HG03354 (cell line): ENCODE data around the gene PIK3R5.
"Not testable (repeated sequence)": the region's sequence is repeated elsewhere in the genome, so short reads cannot be mapped to it uniquely, and the experiment has no call there.

Experiments used
- ATAC-seq: cut with Tn5 transposase; IDR thresholded peaks from one replicate; pipeline ENCODE4 v1.9.1; 2021; ENCODE audit warnings: mild to moderate bottlenecking; ENCODE audit not compliant: unreplicated experiment, poor library complexity, severe bottlenecking

PIK3R5 gene

GRCh38 chr17:8868529-8868951 lies 97.0 kb downstream of the PIK3R5 start:
- peak; percentile 44 for ATAC-seq

- ATAC-seq: no peak
Observed at GRCh38 chr17:8868092-8868491, 97.4 kb downstream of the PIK3R5 start.

GRCh38 chr17:8867361-8867981 lies 98.0 kb downstream of the PIK3R5 start, which contains the start of gene PIK3R6:
Gene PIK3R6, minus strand, starts transcription at chr17:8867674. Its CDS starts 17,880 bp downstream, at chr17:8849794.
- no peak for ATAC-seq

DNA sequence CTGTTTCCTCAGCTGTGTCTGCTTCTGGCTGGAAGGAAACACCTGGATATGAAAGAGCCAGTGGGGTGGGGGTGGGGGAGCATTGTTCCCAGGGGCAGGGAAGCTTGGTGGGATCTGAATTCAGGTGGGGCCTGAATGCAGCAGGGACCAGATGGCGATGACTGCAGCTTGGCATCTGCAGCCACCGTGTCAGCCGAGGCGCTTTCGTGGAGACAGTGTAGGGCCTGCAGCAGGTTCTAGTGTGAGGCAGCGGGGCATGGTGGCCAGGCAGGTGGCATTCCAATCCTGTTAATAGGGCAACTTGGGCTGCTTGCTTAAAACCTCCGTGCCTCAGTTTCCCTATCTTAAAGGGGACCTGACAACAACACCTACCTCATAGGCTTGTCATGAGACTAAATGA lies 99.7 kb downstream of the PIK3R5 start:
- no peak for ATAC-seq

- ATAC-seq: no peak
Observed at GRCh38 chr17:8865385-8865784, 100.1 kb downstream of the PIK3R5 start.

- ATAC-seq: no peak
Observed at GRCh38 chr17:8862213-8863056, 103.1 kb downstream of the PIK3R5 start.

GRCh38 chr17:8861495-8862181 lies 103.9 kb downstream of the PIK3R5 start:
- ATAC-seq: no peak

DNA sequence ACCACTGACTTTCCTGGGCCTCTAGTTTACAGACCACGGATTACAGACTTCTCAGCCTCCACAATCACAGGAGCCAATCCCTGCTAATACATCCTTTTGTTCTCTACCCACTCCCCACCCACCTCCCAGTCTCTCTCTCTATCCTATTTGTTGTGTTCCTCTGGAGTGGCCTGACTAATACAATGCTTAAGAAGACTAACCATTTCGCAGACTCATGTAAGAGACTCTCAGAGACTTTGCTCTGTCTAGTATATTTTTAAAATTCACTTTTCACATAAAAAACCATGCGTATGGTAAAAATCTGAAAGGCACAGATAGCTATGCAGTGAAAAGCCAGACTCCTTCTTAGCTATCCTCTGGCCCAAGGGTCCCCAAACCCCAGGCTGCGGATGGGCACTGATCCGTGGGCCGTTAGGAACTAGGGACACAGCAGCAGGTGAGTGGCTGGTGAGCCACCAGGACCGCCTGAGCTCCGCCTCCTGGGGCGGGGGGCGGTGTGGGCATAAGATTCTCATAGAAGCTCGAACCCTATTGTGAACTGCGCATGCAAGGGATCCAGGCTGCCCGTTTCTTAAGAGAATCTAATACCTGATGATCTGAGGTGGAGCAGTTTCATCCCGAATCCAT lies 105.6 kb downstream of the PIK3R5 start:
- no peak for ATAC-seq

- ATAC-seq: peak; percentile 21
Observed at GRCh38 chr17:8859027-8859803, 106.3 kb downstream of the PIK3R5 start.

GRCh38 chr17:8857919-8858318 lies 107.6 kb downstream of the PIK3R5 start:
- peak; percentile 49 for ATAC-seq

- ATAC-seq: no peak
Observed at GRCh38 chr17:8856869-8857575, 108.5 kb downstream of the PIK3R5 start.

GRCh38 chr17:8856205-8856603 lies 109.3 kb downstream of the PIK3R5 start:
- ATAC-seq: not testable (repeated sequence)

DNA sequence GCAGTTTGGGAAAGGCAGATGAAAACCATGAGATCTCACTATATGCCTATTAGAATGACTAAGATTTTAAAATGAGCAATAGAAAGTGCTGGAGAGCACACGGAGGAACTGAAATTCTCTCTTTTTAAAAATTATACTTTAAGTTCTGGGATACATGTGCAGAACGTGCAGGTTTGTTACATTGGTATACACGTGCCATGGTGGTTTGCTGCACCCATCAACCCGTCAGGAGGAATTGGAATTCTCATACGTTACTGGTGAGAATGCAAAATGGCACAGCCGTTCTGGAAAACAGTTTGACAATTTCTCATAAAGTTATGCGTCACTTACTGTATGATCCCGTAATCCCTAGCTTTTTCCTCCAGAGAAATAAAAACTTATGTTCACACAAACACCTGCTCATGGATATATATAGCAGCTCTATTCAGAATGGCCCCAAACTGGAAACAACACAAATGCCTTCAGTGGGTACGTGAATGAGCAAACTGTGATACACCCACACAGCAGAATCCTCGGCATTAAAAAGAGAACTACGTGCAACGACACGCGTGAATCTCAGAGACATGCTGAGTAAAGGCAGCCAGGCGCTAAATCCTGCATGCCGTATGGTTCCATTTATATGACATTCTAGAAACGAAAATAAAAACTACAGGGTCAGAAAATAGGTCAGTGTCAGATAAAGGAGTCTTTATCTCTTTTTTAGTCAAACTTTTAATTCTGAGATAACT lies 109.9 kb downstream of the PIK3R5 start:
- peak; percentile 43 for ATAC-seq

GRCh38 chr17:8851600-8851999 lies 113.9 kb downstream of the PIK3R5 start:
- no peak for ATAC-seq

- ATAC-seq: no peak
Observed at GRCh38 chr17:8849311-8850041, 116.0 kb downstream of the PIK3R5 start.

DNA sequence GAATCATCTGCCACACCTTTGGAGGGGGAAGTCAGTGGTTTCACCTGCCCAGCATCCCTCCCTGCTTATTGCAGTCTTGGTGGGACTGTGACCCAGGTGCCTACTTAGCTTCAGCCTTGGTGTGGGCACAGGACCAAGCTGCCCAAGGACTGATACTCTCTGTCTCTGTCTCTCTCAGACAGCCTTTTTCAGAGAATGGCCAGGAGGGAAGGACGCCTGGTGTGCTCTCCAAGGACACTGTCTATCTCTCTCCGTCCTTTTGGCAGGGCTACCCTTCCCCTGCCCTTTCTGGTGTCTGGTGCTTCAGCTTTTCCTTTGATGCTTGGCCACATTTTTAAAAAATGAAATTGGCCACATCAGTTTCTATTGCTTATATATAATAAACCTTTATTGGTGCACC lies 117.6 kb downstream of the PIK3R5 start:
- ATAC-seq: no peak

DNA sequence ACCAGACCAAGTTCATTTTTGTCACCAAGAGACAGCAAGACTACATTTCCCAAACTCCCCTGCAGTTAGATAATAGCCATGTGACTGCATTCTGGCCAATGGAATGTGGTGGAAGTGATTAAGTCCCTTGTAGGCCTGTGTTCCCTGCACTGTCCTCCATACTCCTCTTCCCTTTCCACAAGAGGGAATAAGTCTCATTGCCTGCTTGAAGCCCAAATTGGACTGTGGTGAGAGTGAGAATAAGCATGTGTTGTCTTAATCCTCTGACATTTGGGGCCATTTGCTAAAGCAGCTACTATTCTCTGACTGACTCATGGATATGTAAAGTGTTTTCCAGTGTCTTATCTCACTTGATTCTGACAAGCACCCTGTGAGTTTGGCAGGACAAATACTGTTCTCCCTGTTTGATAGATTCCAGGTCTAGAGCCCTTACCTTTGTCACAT lies 118.7 kb downstream of the PIK3R5 start:
- ATAC-seq: no peak
